Lower leg skin (tissue), 4 donors: Measurements from ENCODE around the gene GMEB1. TPM values are rescaled to one million over a fixed set of nuclear protein-coding genes. Genes with fewer than 3 reads are reported as not detected.
"Not testable (repeated sequence)": the region's sequence is repeated elsewhere in the genome, so short reads cannot be mapped to it uniquely, and the experiment has no call there.

Experiments used
- DNase-seq, 2 donors: peaks; one replicate each; pipeline ENCODE4 v3.0.0-alpha.2; 2019; ENCODE audit warnings: low spot score in 2 of 2
- H3K4me3 ChIP-seq: fragments of 200-600 bp; sonication (generic); 2 replicates; pipeline ENCODE4 v1.5.1; 2017; ENCODE audit warnings: mild to moderate bottlenecking, low read depth; ENCODE audit not compliant: poor library complexity, severe bottlenecking
- POLR2A ChIP-seq, 2 donors: fragments of 450-650 bp; IDR thresholded peaks; one replicate each; pipeline ENCODE4 v1.6.1; 2016 to 2017; ENCODE audit warnings: antibody characterized with exemption in 2 of 2, mild to moderate bottlenecking in 1 of 2, moderate library complexity in 1 of 2
- WGBS, 2 donors: methylation state at CpG; one replicate each; pipeline ENCODE4 v1.1.5; 2018; 5-methylcytosine and 5-hydroxymethylcytosine counted together
- intact Hi-C: fragments of 100-400 bp; cut with DNase I; formaldehyde crosslinking; loops from one replicate; pipeline ENCODE4 v1.15.0; 2023; ENCODE audit warnings: low total_unique reads
- total RNA-seq, 4 donors: library from RNA; depleted of rRNA; stranded (reverse); fragments of >200 nt; gene quantifications; one replicate each; pipeline ENCODE4 v1.1.0, GENCODE V29; 2016
- TF ChIP-seq, protein P1 (sequence below), 3 donors: fragments of 450-650 bp; IDR thresholded peaks; one replicate each; pipeline ENCODE4 v1.5.1; 2016; ENCODE audit warnings: antibody characterized with exemption in 3 of 3, mild to moderate bottlenecking in 3 of 3, moderate library complexity in 2 of 3

The GMEB1 gene
- total RNA-seq, 4 donors from 2014 or later, result 10.8 to 12.0 (median 11.6) TPM

- 91 to 95% methylated on average over 6 of the region's 6 CpGs for whole genome bisulfite sequencing, 2 donors
- intact Hi-C loops, result no loop called here
- H3K4me3 ChIP-seq, result no peak overlapping the region
- TF ChIP-seq, protein P1, sequence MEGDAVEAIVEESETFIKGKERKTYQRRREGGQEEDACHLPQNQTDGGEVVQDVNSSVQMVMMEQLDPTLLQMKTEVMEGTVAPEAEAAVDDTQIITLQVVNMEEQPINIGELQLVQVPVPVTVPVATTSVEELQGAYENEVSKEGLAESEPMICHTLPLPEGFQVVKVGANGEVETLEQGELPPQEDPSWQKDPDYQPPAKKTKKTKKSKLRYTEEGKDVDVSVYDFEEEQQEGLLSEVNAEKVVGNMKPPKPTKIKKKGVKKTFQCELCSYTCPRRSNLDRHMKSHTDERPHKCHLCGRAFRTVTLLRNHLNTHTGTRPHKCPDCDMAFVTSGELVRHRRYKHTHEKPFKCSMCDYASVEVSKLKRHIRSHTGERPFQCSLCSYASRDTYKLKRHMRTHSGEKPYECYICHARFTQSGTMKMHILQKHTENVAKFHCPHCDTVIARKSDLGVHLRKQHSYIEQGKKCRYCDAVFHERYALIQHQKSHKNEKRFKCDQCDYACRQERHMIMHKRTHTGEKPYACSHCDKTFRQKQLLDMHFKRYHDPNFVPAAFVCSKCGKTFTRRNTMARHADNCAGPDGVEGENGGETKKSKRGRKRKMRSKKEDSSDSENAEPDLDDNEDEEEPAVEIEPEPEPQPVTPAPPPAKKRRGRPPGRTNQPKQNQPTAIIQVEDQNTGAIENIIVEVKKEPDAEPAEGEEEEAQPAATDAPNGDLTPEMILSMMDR (IDR thresholded peaks at IDR 0.05), result no peak
- TF ChIP-seq POLR2A (IDR thresholded peaks at IDR 0.05), result no peak
- no peak for DNase-seq
Measured at GRCh38 chr1:28745653-28746173, 77.1 kb downstream of the GMEB1 start.

- no peak overlapping the region for H3K4me3 ChIP-seq
- WGBS, 2 donors, result 76 to 82% methylated on average over 5 of the region's 5 CpGs
- TF ChIP-seq, protein P1 (IDR thresholded peaks at IDR 0.05), result no peak
- no peak for TF ChIP-seq POLR2A (IDR thresholded peaks at IDR 0.05)
- intact Hi-C loops, result no loop called here
- peak in 1 of 2 donors; percentile 20 for DNase-seq
Measured at GRCh38 chr1:28750330-28750729, 81.7 kb downstream of the GMEB1 start.

DNA sequence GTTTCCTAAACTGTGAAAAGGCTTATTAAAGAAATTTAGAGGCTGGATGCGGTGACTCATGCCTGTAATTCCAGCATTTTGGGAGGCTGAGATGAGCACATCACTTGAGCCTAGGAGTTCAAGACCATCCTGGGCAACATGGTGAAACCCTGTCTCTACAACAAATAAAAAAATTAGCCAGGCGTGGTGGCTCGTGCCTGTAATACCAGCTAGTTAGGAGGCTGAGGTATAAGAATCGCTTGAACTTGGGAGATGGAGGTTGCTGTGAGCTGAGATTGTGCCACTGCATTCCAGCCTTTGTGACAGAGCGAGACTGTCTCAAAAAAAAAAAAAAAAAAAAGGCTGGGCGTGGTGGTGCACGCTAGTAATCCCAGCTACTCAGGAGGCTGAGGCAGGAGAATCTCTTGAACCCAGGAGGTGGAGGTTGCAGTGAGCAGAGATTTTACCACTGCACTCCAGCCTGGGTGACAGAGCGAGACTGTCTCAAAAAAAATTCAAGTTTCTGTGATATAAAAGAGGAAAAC lies 82.2 kb downstream of the GMEB1 start:
- peak in 1 of 2 donors; percentile 25 for DNase-seq
- WGBS, 2 donors, result 71 to 76% methylated on average over 8 of the region's 8 CpGs
- intact Hi-C loops, H3K4me3 ChIP-seq: not testable (repeated sequence)

DNA sequence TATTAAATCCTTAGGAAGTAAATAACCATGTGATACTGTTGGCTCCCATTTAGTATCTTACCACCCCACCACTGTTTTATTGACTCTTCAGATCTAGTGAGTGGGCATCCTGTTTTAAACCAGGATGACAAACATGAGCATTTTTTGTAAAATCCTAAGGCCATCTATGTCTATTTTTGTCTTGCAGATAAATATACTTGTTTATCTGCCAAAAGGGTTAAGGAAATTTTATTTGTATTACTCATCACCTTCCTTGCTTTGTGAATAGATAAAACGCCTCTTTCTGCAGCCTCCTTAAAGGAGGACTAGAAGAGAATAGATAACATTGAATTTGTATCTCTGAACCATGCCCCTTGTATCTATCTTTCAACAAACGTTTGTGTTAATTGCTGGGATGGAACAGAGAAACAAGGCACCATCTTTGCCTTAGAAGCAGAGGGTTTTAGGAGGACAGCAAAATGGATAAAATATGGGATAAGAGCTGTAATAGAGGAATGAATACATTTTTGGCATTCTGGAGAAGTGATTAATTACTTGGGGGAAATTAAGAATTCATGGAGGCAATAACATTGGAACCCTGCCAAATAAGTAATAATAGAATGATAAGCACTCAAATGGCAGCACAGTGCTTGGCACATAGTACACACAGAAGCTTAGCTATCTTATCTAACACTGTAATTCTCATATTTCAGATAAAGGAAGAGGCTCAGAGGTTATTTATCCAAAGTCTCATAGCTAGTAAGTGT lies 82.9 kb downstream of the GMEB1 start:
- DNase-seq, result no peak
- intact Hi-C loops, result no loop called here
- 5 to 9% methylated on average over 2 of the region's 2 CpGs for WGBS, 2 donors
- no peak for TF ChIP-seq POLR2A (IDR thresholded peaks at IDR 0.05)
- no peak overlapping the region for H3K4me3 ChIP-seq

GRCh38 chr1:28755701-28756100 lies 87.1 kb downstream of the GMEB1 start:
- DNase-seq, result no peak
- TF ChIP-seq POLR2A (IDR thresholded peaks at IDR 0.05), result no peak
- TF ChIP-seq, protein P1 (IDR thresholded peaks at IDR 0.05), result no peak

DNA sequence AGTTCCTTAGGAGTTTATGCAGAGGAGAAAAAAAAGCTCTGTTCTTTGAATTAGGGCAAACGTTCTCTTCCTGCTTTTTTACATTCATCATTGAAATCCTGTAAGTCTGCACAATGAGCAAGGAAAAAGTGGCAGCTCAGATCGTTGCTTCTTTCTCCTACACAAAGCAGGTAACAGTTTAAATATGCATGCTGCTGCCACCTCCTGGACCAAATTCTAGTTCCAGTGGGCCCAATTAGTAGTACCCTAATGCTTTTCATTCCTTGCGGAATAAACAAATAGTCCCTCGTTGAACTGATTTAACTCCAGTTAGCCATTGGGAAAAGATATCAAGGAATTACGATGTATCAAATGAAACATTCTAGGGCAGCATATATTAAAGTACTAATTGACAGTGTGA lies 88.3 kb downstream of the GMEB1 start:
- no peak overlapping the region for H3K4me3 ChIP-seq
- TF ChIP-seq POLR2A (IDR thresholded peaks at IDR 0.05), result no peak
- TF ChIP-seq, protein P1 (IDR thresholded peaks at IDR 0.05), result no peak
- 48 to 49% methylated on average over 5 of the region's 5 CpGs for WGBS, 2 donors
- intact Hi-C loops, result no loop called here
- DNase-seq, result no peak

More at GRCh38 chr1:28755701-28756100, 87.1 kb downstream of the GMEB1 start:
- 76 to 79% methylated on average over 1 of the region's 1 CpG for WGBS, 2 donors
- intact Hi-C loops, result no loop called here
- no peak overlapping the region for H3K4me3 ChIP-seq
